HG02840 (cell line): ENCODE measurements around the gene CNIH1.
"Not testable (repeated sequence)": the region's sequence is repeated elsewhere in the genome, so short reads cannot be mapped to it uniquely, and the experiment has no call there.

Experiments
- ATAC-seq: cut with Tn5 transposase; IDR thresholded peaks from one replicate; pipeline ENCODE4 v1.9.1; 2021; ENCODE audit warnings: mild to moderate bottlenecking, moderate library complexity, moderate number of reproducible peaks; ENCODE audit not compliant: unreplicated experiment, low FRiP score

Gene CNIH1

GRCh38 chr14:54470701-54471100 is 29.5 kb upstream of the CNIH1 start:
- no peak for ATAC-seq

GRCh38 chr14:54467280-54467679 is 26.1 kb upstream of the CNIH1 start:
- no peak for ATAC-seq

- no peak for ATAC-seq
Measured at GRCh38 chr14:54465654-54466053, 24.5 kb upstream of the CNIH1 start.

GRCh38 chr14:54462048-54462447 is 20.9 kb upstream of the CNIH1 start:
- ATAC-seq, result no peak

GRCh38 chr14:54459106-54459505 is 17.9 kb upstream of the CNIH1 start:
- no peak for ATAC-seq

- ATAC-seq, result not testable (repeated sequence)
Measured at GRCh38 chr14:54458536-54458935, 17.4 kb upstream of the CNIH1 start.

- no peak for ATAC-seq
Measured at GRCh38 chr14:54457609-54457996, 16.4 kb upstream of the CNIH1 start.

GRCh38 chr14:54456820-54457608 is 15.8 kb upstream of the CNIH1 start:
- not testable (repeated sequence) for ATAC-seq

GRCh38 chr14:54455363-54455762 is 14.2 kb upstream of the CNIH1 start:
- ATAC-seq, result no peak

GRCh38 chr14:54453990-54454389 is 12.8 kb upstream of the CNIH1 start:
- ATAC-seq, result not testable (repeated sequence)

GRCh38 chr14:54453252-54453651 is 12.1 kb upstream of the CNIH1 start:
- no peak for ATAC-seq

GRCh38 chr14:54451961-54452360 is 10.8 kb upstream of the CNIH1 start:
- no peak for ATAC-seq

GRCh38 chr14:54451121-54451601 is 10.0 kb upstream of the CNIH1 start:
- ATAC-seq, result no peak

- ATAC-seq, result no peak
Measured at GRCh38 chr14:54450535-54450934, 9.4 kb upstream of the CNIH1 start.

GRCh38 chr14:54447231-54447692 is 6.1 kb upstream of the CNIH1 start:
- ATAC-seq, result no peak

- no peak for ATAC-seq
Measured at GRCh38 chr14:54446161-54446693, 5.1 kb upstream of the CNIH1 start.

GRCh38 chr14:54444681-54445080 is 3.5 kb upstream of the CNIH1 start:
- ATAC-seq, result no peak

GRCh38 chr14:54443981-54444380 is 2.8 kb upstream of the CNIH1 start:
- no peak for ATAC-seq

- not testable (repeated sequence) for ATAC-seq
Measured at GRCh38 chr14:54442961-54443360, 1.8 kb upstream of the CNIH1 start.

GRCh38 chr14:54440476-54440872 is 700 bp downstream of the CNIH1 start:
- ATAC-seq, result no peak

GRCh38 chr14:54440037-54440436 is 1.1 kb downstream of the CNIH1 start:
- no peak for ATAC-seq

GRCh38 chr14:54438703-54439102 is 2.5 kb downstream of the CNIH1 start:
- no peak for ATAC-seq
